GM21528 (cell line): ENCODE results near the gene LRCH1.
A peak's percentile ranks its signal among the peaks of the same experiment; 100 is the strongest.

Experiments used
- ATAC-seq: cut with Tn5 transposase; IDR thresholded peaks from one replicate; pipeline ENCODE4 v1.9.1; 2021; ENCODE audit warnings: mild to moderate bottlenecking, moderate library complexity; ENCODE audit not compliant: unreplicated experiment, low FRiP score

LRCH1 gene

DNA sequence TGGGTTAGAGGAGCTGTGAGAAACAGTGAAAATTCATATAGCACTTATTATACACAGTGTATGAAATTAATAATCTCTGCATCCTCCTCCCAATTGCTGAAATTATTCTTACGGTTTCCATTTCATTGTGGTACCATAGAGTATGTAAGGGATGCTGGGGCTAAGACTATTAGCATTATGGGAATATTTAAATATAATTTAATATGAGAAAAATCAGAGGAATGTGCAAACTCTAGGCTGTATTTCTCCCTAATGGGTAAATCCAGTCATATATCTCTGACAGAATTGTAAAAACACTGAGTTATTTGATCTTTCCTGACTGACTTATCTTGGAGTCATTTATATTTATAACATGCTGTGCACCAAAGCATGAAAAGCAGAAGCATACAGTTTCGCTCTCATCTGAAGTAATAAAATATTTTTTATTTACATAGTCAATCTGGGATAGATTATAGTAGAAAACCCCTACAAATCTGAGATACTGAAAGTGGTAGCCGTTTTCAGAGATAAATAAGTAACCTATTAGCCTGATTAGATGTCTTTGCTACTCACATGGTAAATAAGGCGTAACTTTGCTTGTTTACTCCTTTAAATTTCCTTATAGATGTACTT, 34.9 kb downstream of the LRCH1 start:
- peak; percentile 56 for ATAC-seq

DNA sequence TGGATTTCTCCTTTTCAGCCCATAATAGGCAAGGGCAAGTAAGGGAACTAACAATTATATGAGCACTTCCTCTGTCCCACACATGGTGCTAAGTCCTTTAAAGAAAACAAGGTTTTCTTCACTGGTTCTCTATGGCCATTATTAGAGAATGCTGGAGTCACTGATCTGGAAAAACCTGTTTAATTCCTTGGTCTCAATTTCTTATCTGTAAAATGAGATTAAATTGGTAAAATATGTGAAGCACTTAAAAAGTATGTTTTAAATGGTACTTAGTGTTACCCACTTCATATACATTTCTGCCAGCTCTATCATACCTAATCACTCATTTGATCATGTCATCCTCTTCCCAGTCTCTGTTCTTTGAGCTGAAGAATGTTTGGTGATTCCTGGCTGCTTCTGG, 39.4 kb downstream of the LRCH1 start:
- no peak for ATAC-seq

DNA sequence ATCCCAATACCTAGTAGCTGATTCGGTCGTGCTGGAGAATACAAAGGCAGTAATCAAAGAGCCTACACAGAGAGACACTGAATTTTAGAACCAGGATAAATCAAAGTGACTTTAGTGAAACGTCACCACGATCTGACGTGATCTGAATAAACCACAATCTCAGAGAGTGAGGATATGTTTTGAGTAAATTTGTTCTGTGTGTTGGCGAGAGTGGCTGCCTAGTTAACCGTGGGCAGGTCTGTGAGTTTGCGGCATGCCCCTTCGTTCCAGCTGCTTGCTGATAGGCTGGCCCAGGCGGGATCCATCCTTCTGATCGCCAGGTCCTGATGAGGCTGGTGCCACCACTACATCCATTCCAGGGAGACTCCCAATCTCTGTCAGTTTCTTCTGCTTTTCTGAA, 40.4 kb downstream of the LRCH1 start:
- ATAC-seq = peak; percentile 41

- ATAC-seq = no peak
Measured at GRCh38 chr13:46594374-46595078, 41.6 kb downstream of the LRCH1 start.

- peak; percentile 40 for ATAC-seq
Measured at GRCh38 chr13:46595136-46595884, 42.3 kb downstream of the LRCH1 start.

- no peak for ATAC-seq
Measured at GRCh38 chr13:46595885-46596275, 42.9 kb downstream of the LRCH1 start.

DNA sequence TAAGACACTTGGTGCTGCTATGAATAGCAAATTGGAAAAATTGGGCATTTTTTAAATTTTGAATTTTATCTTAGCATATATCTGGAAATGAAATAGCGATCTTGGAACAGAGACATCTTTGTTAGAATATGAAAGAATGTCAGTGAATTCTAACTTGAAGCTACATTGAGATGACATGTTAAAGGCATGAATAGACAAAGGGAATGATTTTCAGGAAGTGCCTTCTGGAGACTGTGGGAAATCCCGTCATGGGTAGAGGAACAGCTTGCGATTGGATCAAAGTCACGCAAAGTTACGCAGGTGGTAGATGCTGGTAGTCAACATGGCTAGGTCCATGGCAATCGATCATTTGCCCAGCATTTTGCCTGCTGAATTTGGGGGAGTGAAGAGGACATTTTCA, 43.5 kb downstream of the LRCH1 start:
- ATAC-seq = no peak

- peak; percentile 43 for ATAC-seq
Measured at GRCh38 chr13:46598140-46598819, 45.3 kb downstream of the LRCH1 start.

- ATAC-seq = peak; percentile 49
Measured at GRCh38 chr13:46598820-46599180, 45.8 kb downstream of the LRCH1 start.

DNA sequence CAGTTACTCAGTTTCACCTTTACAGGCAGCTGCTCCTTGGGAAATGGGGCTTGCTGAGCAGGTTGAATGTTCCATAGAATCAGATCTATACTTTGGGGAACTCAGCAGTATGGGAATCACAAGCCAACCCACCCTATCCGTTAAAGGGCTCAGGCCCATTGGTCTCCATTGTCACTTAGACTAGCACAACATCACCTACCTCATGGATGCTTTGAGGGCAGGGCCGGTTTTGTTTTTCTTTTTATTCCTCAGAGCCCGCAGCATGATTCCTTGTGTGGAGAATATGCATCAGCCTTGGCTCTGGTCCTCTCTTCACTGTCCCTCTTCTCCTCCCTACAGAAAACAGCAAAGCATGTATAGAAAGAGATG, 48.0 kb downstream of the LRCH1 start:
- no peak for ATAC-seq

DNA sequence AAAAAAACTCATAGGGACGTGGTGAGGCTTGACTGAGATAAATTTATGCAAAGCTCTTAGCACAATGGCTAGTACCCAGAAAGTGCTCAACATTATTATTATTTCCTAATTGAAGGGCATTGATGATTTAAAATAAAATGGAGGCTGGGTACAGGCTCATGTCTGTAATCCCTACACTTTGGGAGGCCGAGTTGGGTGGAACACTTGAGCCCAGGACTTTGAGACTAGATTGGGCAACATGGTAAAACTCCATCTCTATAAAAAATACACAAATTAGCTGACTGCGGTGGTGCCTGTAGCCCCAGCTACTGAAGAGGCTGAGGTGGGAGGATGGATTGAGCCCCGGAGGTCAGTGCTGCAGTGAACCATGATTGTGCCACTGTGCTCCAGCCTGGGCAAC, 49.6 kb downstream of the LRCH1 start:
- ATAC-seq = no peak

DNA sequence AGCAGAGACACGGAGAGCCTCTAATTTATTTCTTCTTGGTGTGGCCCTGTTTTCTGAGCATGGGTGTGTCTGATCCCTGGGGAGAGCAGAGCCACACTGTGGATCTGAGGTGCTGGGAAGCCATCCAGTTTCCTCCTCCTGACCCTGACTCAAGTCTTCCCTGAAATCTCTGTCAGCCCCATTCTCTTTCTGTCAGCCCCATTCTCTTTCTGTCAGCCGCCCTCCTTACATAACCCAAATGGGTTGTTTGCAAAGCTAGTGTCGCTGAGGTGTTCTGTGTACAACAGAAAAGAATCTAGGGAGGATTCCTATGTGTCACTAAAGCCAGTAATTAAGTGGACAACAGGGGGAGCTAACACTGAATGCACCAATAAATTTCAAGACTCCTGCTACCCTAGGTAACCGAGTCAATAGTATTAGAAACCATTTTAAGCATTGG, 50.2 kb downstream of the LRCH1 start:
- no peak for ATAC-seq

DNA sequence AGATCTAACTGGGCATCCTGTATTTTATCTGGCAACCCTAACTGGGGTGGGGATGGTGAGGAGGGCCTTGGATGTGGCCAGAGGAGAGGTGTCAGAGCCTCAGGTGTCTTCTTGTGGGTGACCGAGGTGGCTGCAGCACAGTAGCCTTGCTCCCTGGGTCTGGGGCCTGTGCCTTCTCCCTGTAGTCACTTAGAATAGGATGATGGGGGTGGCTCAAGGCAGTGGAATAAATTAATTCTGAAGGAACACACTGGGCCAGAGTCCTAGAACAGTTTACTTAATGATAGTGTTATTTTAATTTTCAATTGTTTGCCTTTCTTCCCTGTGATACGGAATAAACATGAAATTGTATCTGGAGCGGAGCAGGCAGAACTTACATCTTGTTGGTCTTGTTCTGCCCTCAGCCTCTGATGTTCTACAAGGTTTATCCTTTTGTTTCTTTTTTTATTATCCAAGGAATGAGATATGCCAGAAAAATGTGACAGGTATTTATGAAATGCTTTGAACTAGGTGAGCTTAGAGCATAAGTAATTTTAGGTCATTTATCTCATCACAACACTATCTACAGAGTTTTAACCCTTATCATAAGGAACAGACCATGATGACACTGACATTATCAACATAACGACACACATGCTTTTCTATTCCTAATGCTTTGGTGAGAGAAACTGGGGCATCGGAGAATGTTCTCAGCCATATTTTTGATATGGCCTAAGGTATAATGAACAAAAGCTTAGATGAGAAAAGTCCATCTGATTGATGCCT, 51.4 kb downstream of the LRCH1 start:
- ATAC-seq = no peak

DNA sequence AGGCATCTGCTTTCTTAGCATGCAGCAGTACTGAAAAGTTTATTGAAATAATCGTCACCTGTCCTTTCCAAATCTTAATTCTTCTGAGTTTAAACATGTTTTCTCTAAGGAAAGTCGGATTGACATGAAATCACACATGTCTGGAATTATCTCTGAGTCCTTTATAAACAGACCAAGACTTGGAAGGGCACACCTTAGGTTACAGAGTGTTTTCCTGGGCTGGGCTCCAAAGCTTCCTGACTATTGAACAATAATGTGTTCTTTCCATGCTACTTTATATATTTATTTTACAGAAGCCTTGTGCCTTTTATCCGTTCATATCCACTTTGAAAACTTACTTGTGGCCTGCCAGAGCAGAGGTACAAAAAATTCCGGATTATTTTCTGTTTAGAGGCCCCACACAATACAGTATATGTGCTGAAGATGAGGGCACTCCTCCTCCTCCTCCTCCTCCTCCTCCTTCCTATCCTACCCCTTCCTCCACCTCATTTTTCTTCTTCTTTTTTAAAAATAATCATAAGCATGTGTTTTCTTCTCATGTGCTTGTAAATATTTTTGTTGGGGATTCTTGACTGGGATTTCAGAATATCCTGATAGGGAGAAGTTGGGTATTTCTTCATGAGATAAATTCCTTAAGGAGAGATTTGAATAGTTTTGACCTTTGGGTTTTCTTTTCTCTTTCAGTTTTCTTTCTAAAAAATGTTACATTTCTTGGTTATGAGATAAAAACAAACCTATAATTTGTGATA, 52.3 kb downstream of the LRCH1 start:
- ATAC-seq = no peak

GRCh38 chr13:46605825-46606554, 53.0 kb downstream of the LRCH1 start:
- peak; percentile 47 for ATAC-seq

DNA sequence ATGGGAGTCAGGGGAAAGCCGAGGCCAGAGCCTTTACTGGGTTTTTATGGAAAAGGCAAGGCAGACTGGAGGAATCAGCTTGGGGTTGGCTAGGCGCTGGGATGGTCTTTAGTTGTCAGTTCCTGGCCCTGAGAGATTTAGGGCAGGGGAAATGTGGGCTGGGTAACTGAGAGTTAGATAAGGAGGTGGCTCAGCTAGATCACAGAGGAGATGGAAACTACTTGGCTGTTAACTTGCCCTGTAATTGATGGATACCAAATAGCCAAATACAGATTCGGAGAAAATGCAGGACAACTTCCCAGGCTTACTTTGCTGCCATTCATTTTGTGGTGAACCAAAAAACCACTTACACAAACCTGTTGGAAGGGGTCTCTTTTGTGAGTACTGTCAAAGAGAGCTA, 54.0 kb downstream of the LRCH1 start:
- ATAC-seq = no peak

- ATAC-seq = no peak
Measured at GRCh38 chr13:46607768-46608564, 55.0 kb downstream of the LRCH1 start.

DNA sequence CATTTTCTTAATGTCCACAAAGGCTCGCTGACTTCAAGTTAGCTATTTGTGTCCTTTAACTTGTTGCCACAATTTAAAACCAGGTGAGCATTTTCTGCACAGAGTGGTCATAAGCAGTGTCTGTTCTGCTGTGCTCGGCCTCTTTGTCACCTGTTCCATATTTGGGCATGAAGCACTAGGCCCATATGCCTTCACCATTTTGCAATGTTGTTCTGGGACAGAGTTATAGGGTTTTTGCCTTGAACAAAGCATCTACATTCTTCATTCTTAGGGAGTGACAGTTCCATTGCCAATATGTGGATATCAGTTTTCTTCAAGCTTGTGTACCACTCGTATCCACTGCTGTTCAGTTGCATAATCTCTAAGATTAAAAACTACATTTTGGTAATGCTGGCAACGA, 56.1 kb downstream of the LRCH1 start:
- no peak for ATAC-seq
